ENCODE data around the gene FAM83E.
"Not testable (repeated sequence)": the region's sequence is repeated elsewhere in the genome, so short reads cannot be mapped to it uniquely, and the experiment has no call there.

The FAM83E gene

GRCh38 chr19:48614436-48615230 lies at the start of gene FAM83E:
TSS of gene FAM83E (minus strand) at chr19:48615076. CDS start at chr19:48613372, 1,704 bp downstream.
- intact Hi-C loops (cut with DNase I), result no loop called here
- DNase-seq, result peak in 1 of 10 donors; percentile 85

- no peak for DNase-seq
- intact Hi-C loops (cut with DNase I), result no loop called here
Observed at GRCh38 chr19:48664476-48664875, 49.6 kb upstream of the FAM83E start.

DNA sequence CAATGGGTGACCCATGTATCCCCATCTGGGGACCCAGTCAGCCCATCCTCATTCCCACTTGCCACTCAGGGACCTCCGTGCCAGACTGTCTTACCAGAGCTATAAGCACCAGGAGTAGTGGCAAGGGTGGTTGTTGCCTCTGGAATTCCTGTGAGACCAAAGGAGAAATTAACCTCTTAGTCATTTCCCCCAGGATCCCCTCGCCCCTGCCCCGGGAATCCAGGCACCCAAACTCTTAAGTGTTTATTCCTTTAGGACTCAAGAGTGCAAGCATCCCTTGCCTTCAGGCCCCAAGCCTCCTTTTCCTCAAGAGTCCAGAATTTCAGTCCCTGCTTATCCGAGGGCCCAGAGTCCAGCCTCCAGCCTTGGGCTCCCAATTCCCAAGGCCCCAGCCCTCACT lies 48.8 kb upstream of the FAM83E start:
- intact Hi-C loops (cut with DNase I), result no loop called here
- DNase-seq, result no peak

DNA sequence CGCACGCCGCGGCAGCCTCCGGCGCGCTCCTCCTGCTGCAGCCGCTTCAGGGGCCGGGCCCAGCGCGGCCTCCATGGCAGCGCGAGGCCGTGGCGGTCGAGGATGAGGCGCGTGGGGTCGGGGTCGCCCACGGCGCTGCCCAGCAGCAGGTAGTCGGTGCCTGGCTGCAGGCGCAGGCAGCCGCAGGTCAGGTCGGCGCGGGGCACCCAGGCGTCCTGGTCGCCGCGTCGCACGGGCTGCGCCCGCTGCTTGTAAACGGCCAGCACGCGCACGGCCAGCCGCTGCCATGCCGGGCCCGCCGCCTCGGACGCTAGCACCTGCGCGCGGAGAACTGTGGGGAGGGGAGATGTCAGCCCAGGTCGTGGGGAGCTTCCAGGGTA lies 46.8 kb upstream of the FAM83E start:
- DNase-seq, result no peak
- intact Hi-C loops (cut with DNase I), result no loop called here

DNA sequence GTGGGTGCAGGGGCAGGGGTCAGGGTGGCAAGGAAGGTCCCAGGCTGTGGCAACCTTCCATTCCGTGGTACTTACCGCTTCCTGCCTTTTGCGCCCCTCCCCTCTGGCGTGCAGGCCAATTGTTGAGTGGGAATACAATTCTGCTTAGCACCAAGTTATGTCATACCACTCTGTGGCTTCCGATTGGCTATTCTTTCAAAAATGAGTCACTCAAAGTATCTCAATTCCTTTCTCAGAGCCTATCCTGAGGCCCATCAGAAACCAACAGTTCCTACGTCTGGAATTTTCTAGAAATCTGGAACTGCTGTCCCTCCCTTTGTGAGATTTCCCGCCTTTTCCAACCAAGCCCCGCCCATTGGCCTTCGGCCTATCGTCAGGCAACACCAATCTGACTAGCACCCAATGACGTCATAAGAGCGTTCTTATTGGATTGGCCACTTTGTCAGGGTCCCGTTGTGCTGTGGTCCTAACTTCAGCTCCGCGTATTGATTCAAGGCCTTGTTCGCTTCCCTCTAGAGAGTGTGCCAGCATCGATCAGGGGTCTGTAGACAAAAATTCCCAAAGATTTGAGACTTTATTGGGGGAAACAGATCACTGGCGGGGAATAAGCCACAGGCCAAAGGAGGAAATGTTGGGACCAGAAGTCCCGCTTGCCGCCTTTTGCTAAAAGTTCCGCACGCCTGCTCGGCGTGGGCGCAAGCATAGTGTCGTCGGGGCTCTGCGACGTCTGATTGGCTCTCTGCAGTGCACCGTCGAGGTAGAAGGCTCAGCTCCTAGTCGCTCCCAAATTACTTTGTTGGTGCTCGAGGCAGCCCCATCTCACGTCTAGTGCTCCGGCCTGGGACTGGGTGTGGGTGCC lies 46.2 kb upstream of the FAM83E start:
- intact Hi-C loops (cut with DNase I), result no loop called here
- peak in 8 of 10 donors; percentile 52 to 94 (median 75) for DNase-seq

- intact Hi-C loops (cut with DNase I), result no loop called here
- peak in 2 of 10 donors; percentile 46 to 73 for DNase-seq
Observed at GRCh38 chr19:48659768-48660167, 44.9 kb upstream of the FAM83E start.

DNA sequence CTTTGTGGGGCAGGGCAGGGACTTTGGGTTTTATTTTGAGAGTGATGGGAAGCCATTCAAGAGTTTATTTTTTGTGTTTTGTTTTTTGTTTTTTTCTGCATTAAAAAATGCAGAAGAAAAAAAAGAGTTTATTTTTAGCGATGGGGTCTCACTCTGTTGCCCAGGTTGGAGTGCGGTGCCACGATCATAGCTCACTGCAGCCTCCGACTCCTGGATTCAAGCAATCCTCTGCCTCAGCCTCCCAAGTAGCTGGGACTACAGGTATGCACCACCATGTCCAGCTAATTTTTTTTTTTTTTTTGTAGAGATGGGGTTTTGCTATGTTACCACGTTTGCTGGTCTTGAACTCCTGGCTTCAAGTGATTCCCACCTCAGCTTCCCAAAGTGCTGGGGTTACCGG lies 43.6 kb upstream of the FAM83E start:
- intact Hi-C loops (cut with DNase I), result no loop called here
- no peak for DNase-seq

DNA sequence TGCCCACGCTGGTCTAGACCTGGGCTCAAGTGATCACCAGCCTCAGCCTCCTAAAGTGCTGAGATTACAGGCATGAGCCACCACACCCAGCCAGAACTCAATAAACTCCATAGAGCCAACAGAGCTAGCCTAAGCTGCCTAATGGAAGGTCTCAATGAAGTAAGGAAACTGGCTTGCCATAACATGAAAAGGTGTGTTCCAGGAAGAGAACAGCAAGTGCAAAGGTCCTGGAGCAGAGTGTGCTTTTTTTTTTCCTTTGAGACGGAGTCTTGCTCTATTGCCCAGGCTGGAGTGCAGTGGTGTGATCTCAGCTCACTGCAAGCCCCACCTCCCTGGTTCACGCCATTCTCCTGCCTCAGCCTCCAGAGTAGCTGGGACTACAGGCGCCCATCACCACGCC lies 43.0 kb upstream of the FAM83E start:
- DNase-seq; intact Hi-C loops (cut with DNase I): not testable (repeated sequence)

- intact Hi-C loops (cut with DNase I), result no loop called here
- peak in 1 of 10 donors; percentile 66 for DNase-seq
Observed at GRCh38 chr19:48656840-48657474, 42.1 kb upstream of the FAM83E start.

DNA sequence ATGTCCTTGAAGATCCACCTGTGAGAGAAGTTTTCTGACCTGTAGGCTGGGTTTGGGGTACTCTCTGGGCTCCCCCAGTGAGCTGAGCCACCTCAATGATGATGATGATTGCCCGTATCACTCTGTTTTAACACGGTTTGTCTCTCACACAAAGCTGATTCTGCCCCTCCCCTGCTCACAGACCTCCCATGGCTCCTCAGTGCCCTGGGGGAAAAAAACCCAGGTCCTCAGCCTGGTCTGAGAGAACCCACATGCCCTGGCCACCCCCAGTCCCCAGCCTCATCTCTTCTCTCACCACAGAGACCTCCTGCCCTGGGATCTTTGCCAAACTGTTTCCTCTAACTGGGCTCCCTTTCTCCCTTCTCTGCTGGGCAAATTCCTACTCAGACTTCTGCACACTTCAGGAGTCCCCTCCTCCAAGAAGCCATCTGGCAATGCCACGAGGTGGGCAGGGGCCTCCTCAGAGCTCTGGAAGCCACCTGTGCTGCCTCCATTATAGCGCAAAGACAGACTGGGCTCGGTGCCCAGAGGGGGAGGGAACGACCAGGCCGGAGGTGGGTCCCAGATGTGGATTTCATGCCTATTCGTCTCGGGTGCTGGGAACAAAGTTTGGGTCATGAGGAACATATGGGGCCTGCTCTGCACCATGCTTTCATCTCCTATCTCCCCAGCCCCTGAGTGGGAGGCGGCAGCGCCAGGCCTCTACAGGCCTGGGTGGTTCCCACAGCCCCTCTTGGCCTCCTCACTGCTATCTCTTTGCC lies 39.6 kb upstream of the FAM83E start:
- intact Hi-C loops (cut with DNase I), result no loop called here
- DNase-seq, result peak in 1 of 10 donors; percentile 28

DNA sequence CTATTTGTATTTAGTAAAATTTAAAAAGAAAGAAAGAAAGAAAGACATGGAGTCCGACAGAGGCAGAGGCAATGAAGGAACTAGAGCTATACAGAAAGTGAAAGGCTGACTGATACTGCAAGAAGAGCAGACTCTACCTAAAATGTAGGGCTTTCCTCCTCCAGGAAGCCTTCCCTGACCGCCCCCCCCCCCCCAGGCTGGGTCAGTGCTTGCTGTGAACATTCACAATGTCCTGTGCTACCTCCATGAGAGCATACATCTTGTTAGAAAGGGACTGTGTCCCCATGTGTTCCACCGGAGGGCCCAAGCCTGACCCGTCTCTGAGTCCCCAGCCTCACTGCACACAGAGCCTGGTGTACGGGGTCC lies 36.8 kb upstream of the FAM83E start:
- intact Hi-C loops (cut with DNase I), result no loop called here
- DNase-seq, result no peak

GRCh38 chr19:48650974-48651682 lies 36.3 kb upstream of the FAM83E start:
- DNase-seq, result no peak

DNA sequence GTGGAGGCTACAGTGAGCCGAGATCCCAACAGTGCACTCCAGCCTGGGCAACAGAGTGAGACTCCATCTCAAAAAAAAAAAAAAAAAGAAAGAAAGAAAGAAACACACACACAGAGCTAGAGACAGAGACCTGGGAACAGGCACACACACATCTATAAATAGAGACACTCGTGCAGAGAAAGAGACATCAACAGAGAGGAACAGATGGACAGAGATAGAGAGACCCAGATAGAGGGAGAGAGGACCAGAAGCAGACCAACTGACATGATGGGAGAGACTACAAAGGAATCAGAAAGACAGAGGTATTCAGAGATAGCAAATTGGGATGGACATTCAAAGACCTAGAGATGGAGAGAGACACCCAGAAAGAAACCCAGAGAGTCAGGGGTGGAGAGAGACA lies 33.3 kb upstream of the FAM83E start:
- intact Hi-C loops (cut with DNase I), result loop anchor here (5.0 kb wide), 1 partner anchor 74 kb away; no protein-coding TSS in a partner anchor

More at GRCh38 chr19:48650974-48651682, 36.3 kb upstream of the FAM83E start:
- intact Hi-C loops (cut with DNase I), result no loop called here

DNA sequence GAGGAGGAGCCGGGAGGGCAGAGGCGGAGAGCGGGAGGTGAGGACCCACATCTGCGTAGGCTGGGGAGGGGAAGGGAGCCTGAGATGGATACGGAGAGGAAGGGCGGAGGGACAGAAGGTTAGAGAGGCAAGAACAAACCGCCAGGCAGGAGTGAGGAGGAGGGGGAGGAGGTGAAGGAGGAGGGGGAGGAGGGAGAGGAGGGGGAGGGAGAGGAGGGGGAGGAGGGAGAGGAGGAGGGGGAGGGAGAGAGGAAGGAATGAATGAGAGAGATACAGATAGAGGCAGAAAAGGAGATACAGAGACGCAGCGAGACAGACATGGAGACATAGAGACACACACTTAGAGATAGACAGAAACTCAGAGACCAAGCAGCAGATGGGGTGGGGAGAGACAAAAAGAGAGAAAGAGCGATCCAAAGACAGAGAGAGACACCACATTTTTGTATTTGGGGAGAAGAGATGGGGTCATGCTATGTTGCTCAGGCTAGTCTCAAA lies 31.9 kb upstream of the FAM83E start:
- DNase-seq, result no peak
- intact Hi-C loops (cut with DNase I), result loop anchor here (2.0 to 5.0 kb wide), 2 partner anchors 76 to 194 kb away; no protein-coding TSS in a partner anchor

More for the DNA sequence above, 33.3 kb upstream of the FAM83E start:
- DNase-seq, result no peak

GRCh38 chr19:48646001-48646721 lies 31.3 kb upstream of the FAM83E start, which contains the start of gene CA11:
TSS of gene CA11 (minus strand) at chr19:48646187. CDS start at chr19:48645632, 555 bp downstream.
- intact Hi-C loops (cut with DNase I), result loop anchor here (2.0 to 5.0 kb wide), 2 partner anchors 76 to 195 kb away; no protein-coding TSS in a partner anchor

GRCh38 chr19:48645620-48646000 lies 30.7 kb upstream of the FAM83E start:
- intact Hi-C loops (cut with DNase I), result loop anchor here (5.0 kb wide), 1 partner anchor 77 kb away; no protein-coding TSS in a partner anchor
- no peak for DNase-seq

More at GRCh38 chr19:48646001-48646721, 31.3 kb upstream of the FAM83E start, which contains the start of gene CA11:
- DNase-seq, result peak; percentile 81 to 98 (median 88)

GRCh38 chr19:48644839-48645619 lies 30.2 kb upstream of the FAM83E start:
- intact Hi-C loops (cut with DNase I), result loop anchor here (5.0 kb wide), 1 partner anchor 77 kb away; no protein-coding TSS in a partner anchor
- peak; percentile 67 to 97 (median 79) for DNase-seq

All from posterior cingulate gyrus (tissue), 11 donors.